ENCODE data around the gene CEP104. TPM values are rescaled to one million over a fixed set of nuclear protein-coding genes. Genes with fewer than 3 reads are reported as not detected.

CEP104 gene
- total RNA-seq, 1 donor from 2014 or later = 32.0 TPM

- intact Hi-C loops (cut with DNase I) = no loop called here
- DNase-seq (ENCODE audit: low spot score) = no peak
These were observed 19.8 kb downstream of the CEP104 start for GRCh38 chr1:3837200-3837599.

DNA sequence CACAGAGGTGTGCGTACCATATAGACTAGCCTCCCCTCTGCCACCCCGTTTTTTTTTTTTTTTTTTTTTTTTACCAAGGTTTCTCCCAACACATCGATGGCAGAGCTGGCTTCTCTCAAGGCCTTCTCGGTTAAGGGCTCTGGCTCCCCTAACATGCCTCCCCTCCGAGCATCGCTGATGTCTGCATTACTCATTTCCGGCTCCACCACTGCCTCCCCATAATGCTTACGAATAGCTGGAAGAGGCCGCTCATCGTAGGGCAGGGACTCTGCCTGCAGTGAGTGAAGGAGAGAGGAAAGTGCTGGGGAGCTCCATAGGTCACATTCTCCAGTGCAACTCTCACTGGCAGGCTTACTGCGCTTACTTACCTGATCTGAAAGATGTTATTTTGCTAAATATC is 20.6 kb downstream of the CEP104 start:
- intact Hi-C loops (cut with DNase I) = no loop called here
- no peak for DNase-seq (ENCODE audit: low spot score)

GRCh38 chr1:3834701-3835100 is 22.3 kb downstream of the CEP104 start:
- intact Hi-C loops (cut with DNase I) = no loop called here
- DNase-seq (ENCODE audit: low spot score) = no peak

DNA sequence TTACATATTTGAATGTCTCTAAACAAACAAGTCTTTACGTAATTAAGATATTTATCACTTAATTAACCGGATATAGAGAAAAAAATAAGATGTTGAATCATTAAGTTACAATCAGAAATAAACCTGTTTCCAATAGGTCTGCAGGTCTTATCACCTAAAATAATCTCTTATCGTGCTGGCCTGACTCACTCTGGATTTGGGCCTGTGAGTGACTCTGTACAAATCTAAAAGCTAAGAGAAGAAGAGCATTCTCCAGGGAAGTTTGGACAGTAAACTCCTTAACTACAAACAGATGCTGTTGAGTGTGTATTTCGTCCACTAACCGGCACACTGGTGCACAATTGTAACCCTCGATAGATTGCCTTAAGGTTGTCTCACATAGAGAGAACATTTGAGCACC is 25.3 kb downstream of the CEP104 start:
- DNase-seq (ENCODE audit: low spot score) = no peak
- intact Hi-C loops (cut with DNase I) = no loop called here

GRCh38 chr1:3828391-3828790 is 28.6 kb downstream of the CEP104 start:
- no peak for DNase-seq (ENCODE audit: low spot score)
- intact Hi-C loops (cut with DNase I) = no loop called here

- DNase-seq (ENCODE audit: low spot score) = no peak
- intact Hi-C loops (cut with DNase I) = no loop called here
These were observed 29.2 kb downstream of the CEP104 start for GRCh38 chr1:3827813-3828307.

GRCh38 chr1:3825356-3825755 is 31.7 kb downstream of the CEP104 start:
- intact Hi-C loops (cut with DNase I) = no loop called here
- DNase-seq (ENCODE audit: low spot score) = no peak

DNA sequence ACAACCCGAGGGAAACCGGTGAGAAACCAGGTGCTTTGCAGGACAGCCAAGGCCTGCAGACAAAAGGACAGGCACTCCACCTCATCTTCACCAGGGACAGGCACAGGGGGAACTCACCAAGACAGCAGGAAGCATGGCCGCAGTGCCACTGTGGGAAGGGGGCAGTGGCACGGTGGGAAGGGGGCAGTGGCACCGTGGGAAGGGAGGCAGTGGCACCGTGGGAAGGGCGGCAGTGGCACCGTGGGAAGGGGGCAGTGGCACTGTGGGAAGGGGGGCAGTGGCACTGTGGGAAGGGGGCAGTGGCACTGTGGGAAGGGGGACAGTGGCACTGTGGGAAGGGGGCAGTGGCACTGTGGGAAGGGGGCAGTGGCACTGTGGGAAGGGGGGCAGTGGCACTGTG is 32.4 kb downstream of the CEP104 start:
- intact Hi-C loops (cut with DNase I) = no loop called here

DNA sequence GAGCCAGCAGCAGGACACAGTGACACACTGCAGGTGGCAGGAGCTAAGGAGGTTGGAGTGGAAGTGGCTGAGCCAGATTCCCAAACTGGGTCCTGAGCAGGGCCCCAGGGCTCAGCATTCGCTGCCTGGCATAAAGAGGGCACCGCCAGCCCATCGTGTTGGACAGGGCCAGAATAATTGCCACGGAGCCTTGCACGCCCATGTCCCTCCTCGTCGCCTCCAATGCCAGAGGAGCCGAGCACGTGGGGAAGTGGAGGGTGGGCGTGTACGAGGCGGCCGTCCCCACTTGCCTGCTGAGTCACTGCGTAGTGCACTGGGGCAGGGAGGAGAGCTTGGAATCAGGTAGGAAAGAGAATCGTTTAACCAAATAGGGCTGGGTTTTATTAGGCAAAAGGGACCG is 34.6 kb downstream of the CEP104 start:
- intact Hi-C loops (cut with DNase I) = no loop called here
- DNase-seq (ENCODE audit: low spot score) = no peak

More for the DNA sequence above, 32.4 kb downstream of the CEP104 start:
- DNase-seq (ENCODE audit: low spot score) = no peak

DNA sequence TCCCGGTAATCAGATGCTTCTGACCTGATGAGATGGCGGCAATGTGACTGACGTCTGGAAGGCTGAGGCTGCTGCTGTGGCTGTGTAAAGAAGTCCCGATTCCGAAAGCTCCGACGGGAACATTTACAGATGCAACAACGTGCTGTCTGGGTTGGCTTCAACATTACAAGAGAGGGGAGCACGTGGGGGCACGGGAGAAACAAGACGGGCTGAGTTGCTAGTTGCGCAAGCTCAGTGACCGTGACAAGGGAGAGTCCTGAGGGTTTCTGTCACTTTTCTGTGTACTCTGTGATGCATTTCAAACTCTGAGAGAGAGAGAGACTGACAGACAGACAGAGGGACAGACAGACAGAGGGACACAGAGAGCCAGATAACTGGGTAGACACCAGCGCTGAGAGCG is 35.1 kb downstream of the CEP104 start:
- intact Hi-C loops (cut with DNase I) = no loop called here
- no peak for DNase-seq (ENCODE audit: low spot score)

DNA sequence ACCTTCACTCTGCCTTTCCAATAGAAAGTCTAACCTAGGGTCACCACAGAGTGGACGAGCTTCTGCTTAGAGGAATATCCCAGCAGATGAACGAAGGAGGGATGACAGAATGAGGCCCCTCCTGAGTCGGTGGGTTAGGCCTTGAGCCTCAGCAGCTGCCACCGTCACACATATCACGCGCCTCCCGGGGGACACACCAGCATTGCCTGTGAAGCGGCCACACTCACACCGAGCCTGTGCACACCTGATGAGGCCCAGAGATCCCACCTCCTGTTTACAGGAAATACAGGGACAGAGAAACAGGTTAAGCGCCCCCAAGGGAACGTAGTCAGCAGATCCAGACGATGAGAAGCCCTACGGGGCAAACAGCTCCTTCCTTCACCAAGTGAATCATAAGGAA is 35.6 kb downstream of the CEP104 start:
- intact Hi-C loops (cut with DNase I) = no loop called here
- DNase-seq (ENCODE audit: low spot score) = no peak

GRCh38 chr1:3821004-3821403 is 36.0 kb downstream of the CEP104 start:
- intact Hi-C loops (cut with DNase I) = no loop called here
- no peak for DNase-seq (ENCODE audit: low spot score)

DNA sequence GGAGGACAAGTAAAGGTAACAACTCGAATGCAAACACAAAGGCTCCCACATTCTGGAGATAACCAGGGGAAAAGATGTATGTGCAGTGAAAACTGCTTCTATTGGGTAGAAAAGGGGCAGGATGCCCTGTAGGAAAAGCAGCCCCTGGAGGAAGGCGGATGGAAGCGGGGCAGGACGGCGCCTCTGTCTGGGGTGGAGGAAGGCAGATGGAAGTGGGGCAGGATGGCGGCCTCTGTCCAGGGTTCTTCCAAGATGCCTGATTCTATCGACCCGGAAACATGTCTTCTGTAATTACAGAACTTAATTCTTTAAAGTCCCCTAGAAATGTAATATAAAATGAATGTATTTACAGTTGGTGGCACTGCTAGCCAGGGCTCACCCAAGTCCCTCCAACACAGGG is 36.7 kb downstream of the CEP104 start:
- DNase-seq (ENCODE audit: low spot score) = no peak
- intact Hi-C loops (cut with DNase I) = no loop called here

GRCh38 chr1:3819771-3820200 is 37.2 kb downstream of the CEP104 start:
- intact Hi-C loops (cut with DNase I) = no loop called here
- no peak for DNase-seq (ENCODE audit: low spot score)

DNA sequence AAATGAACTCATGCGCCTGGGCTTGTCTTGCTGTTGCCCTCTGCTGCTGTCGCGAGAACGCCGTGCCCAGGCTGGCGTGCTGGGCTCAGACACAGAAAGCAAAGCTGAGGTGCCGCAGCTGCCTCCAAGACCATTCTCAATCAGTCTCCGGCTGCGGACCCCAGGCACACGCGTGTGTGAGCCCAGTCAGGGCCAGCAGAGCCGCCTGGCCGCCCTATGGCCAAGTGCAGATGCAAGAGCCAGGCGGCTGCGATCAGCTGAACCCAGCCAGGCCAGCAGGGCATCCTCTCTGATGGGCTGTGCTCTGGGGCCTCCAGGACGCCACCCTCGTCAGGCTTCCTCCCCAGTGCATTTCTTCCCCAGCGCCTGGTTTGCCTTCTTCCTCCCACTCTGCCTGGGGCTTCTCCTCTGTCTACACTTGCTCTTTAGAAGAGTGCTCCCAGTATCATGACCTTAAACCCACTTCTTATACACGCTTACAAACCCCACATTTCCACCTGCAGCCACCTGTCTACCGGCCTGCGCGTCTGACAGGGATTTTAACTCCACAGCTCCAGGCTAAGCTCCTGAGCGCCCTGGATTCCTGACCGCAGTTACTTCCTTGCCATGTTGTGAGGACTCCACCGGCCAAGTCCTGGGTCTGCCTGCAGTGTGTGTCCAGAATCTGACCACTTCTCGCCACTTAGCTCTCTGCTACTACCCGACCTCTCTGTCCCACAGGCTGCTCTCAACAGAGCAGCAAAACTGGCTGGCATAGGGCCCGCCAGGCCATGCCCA is 39.0 kb downstream of the CEP104 start:
- intact Hi-C loops (cut with DNase I) = no loop called here
- DNase-seq (ENCODE audit: low spot score) = no peak

- DNase-seq (ENCODE audit: low spot score) = no peak
- intact Hi-C loops (cut with DNase I) = no loop called here
These were observed 39.8 kb downstream of the CEP104 start for GRCh38 chr1:3817138-3817740.

DNA sequence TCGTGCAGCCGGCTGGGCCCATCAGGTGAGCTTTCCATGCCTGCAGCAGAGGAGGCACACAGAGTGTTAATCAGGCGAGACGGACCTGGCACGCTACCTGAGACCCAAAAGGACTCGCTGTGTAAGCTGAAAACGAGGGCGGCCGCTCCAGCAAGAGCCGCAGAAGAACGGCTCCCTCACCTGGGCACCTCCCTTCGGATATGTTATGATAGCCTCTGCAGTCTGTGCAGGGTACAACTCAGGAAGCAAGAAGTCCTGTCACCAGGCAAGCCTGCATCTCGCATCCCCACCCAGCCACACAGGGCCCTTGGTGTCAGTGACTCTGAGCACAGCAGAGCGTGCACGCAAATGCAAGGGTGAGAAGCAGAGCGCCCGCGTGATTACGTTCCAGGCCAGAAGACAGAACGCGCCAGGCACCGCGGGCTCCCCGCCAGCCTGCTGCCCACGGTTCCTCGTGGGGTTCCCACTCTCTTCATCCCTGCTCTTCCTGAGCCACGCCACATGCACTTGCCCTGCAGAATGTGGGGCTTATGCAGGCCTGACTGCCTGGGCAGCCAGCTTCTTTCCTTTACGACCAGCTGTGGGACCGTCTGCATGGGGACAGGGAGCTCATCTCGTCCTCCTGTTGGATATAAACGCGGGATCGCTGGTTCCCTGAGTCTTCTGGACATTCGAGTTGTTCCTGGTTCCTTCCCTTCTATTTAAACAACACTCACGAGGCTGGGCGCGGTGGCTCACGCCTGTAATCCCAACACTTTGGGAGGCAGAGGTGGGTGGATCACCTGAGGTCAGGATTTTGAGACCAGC is 40.5 kb downstream of the CEP104 start:
- intact Hi-C loops (cut with DNase I) = no loop called here
- no peak for DNase-seq (ENCODE audit: low spot score)

GRCh38 chr1:3814771-3815561 is 42.0 kb downstream of the CEP104 start:
- no peak for DNase-seq (ENCODE audit: low spot score)
- intact Hi-C loops (cut with DNase I) = no loop called here

DNA sequence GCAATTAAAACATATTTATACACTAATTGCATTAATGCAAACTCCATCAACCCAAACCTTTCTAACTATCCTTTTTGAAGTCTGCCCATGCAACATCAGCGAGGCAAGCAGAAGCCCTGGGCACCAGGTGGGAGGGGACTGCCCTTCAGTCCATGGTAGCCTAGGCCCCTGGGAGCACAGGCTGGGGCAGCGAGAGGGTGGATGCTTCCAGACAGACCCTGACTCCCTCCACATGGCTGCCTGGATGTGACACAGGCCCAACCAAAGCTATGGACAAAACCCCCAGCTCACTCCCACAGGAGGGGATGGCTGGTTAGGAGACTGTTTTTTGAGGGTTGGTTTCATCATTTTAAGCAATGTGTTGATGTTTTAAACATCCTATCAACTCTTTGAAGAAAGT is 42.9 kb downstream of the CEP104 start:
- no peak for DNase-seq (ENCODE audit: low spot score)
- intact Hi-C loops (cut with DNase I) = no loop called here

DNA sequence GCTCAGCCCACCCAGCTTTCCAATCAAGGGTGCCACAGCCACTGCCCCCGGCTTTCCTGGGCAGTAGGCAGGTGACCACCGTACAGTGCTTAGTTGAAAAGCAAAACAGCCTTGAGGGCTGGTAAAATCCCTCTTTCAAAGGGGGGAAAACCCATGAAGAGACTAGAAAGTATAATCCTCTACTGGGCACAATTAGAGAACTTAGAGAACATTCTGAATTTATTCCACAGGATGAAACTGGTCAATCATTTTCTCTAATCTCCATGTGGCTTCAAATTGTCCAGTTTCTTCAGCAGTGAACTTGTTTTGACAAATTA is 45.5 kb downstream of the CEP104 start:
- DNase-seq (ENCODE audit: low spot score) = no peak
- intact Hi-C loops (cut with DNase I) = no loop called here
